HUES64 (cell line): Measurements from ENCODE around the gene RYR2.
A peak's percentile ranks its signal among the peaks of the same experiment; 100 is the strongest.
"Not testable (repeated sequence)": the region's sequence is repeated elsewhere in the genome, so short reads cannot be mapped to it uniquely, and the experiment has no call there.

ENCODE experiments used
- H3K27ac ChIP-seq: 2 replicates; pipeline ENCODE4 v1.7.0; 2013; ENCODE audit warnings: low read depth, low read length, inconsistent platforms
- H3K27me3 ChIP-seq: 2 replicates; pipeline ENCODE4 v1.6.1; 2013; ENCODE audit warnings: mild to moderate bottlenecking, low read length; ENCODE audit not compliant: insufficient read depth
- H3K36me3 ChIP-seq: 2 replicates; pipeline ENCODE4 v1.6.1; 2013; ENCODE audit warnings: mild to moderate bottlenecking, low read length; ENCODE audit not compliant: insufficient read depth
- H3K4me1 ChIP-seq: 2 replicates; pipeline ENCODE4 v1.6.1; 2013; ENCODE audit warnings: mild to moderate bottlenecking, low read length, moderate library complexity; ENCODE audit not compliant: insufficient read depth
- H3K4me3 ChIP-seq: 2 replicates; pipeline ENCODE4 v1.5.1; 2013; ENCODE audit warnings: mild to moderate bottlenecking, low read length, moderate library complexity
- H3K9ac ChIP-seq: 2 replicates; pipeline ENCODE4 v1.6.1; 2013; ENCODE audit warnings: mild to moderate bottlenecking, low read depth, low read length
- H3K9me3 ChIP-seq: 2 replicates; pipeline ENCODE4 v1.6.1; 2013; ENCODE audit warnings: low read depth, low read length; ENCODE audit not compliant: insufficient read depth
- WGBS: fragments of 150-250, 120-280 bp; methylation state at CpG from one replicate; pipeline ENCODE4 v1.1.7; 2013; ENCODE audit warnings: missing lambda C conversion rate; 5-methylcytosine and 5-hydroxymethylcytosine counted together

The RYR2 gene

GRCh38 chr1:237820634-237821033, 778.6 kb downstream of the RYR2 start:
- not testable (repeated sequence) for H3K27ac ChIP-seq, H3K9ac ChIP-seq, H3K36me3 ChIP-seq, H3K9me3 ChIP-seq, H3K27me3 ChIP-seq, H3K4me1 ChIP-seq, H3K4me3 ChIP-seq
- WGBS, result 95% methylated on average over 9 of the region's 9 CpGs

- 0 out of 2 replicates have a peak overlapping the region, but pooled peaks have one; percentile 19 for H3K9ac ChIP-seq
- 84% methylated on average over 5 of the region's 7 CpGs for WGBS
- peaks cover 20% of the 10 kb centered on the region for H3K4me1 ChIP-seq
- H3K9me3 ChIP-seq, result no peaks in the 10 kb centered on the region
- H3K4me3 ChIP-seq, result no peak overlapping the region
- H3K27ac ChIP-seq, result no peak overlapping the region; the same call in 1 of the 2 replicates
- 0 out of 2 replicates have a peak, but pooled peaks cover 2% of the 10 kb centered on the region for H3K36me3 ChIP-seq
- H3K27me3 ChIP-seq, result no peaks in the 10 kb centered on the region
These were observed 790.9 kb downstream of the RYR2 start for GRCh38 chr1:237832858-237833257.

DNA sequence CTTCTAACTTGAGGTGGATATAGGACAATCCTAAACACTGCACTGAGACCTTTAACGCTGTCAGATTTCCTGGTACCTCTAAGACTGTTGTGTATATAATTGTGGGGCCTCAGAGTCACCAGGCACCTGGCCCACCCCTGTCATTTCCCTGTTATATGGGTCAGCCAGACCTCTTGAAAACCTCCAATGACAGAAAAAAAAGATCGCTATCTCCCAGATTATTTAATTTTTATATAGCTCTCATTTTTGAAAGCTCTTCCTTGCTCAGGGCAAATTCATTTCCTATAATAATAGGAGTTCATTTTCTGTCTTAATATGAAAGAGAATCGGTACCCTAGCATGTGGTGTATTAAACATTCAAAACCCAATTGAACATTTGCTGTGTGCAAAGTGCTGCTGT, 792.1 kb downstream of the RYR2 start:
- WGBS, result 100% methylated on average over 1 of the region's 3 CpGs
- H3K9ac ChIP-seq, result no peak overlapping the region
- H3K27ac ChIP-seq, result no peak overlapping the region
- peaks cover 20% of the 10 kb centered on the region for H3K4me1 ChIP-seq
- no peaks in the 10 kb centered on the region for H3K27me3 ChIP-seq
- H3K4me3 ChIP-seq, result no peak overlapping the region
- H3K36me3 ChIP-seq, result no peaks in the 10 kb centered on the region
- no peaks in the 10 kb centered on the region for H3K9me3 ChIP-seq

GRCh38 chr1:237834461-237834860, 792.5 kb downstream of the RYR2 start:
- Histone ChIP-seq H3K4me3 (no peak overlapping the region), H3K9me3 (no peaks in the 10 kb centered on the region), H3K9ac (no peak overlapping the region; the same call in 1 of the 2 replicates), H3K36me3 (no peaks in the 10 kb centered on the region), H3K27ac (no peak overlapping the region), H3K4me1 (peaks cover 20% of the 10 kb centered on the region), H3K27me3 (no peaks in the 10 kb centered on the region)
- WGBS, result 89% methylated on average over 3 of the region's 3 CpGs

- Histone ChIP-seq H3K4me1 (peaks cover 10% of the 10 kb centered on the region), H3K27me3 (no peaks in the 10 kb centered on the region), H3K9ac (no peak overlapping the region), H3K36me3 (no peaks in the 10 kb centered on the region), H3K4me3 (no peak overlapping the region), H3K27ac (no peak overlapping the region), H3K9me3 (no peaks in the 10 kb centered on the region)
- WGBS, result 62% methylated on average over 3 of the region's 3 CpGs
These were observed 796.3 kb downstream of the RYR2 start for GRCh38 chr1:237838320-237838719.

GRCh38 chr1:237838904-237839534, 797.0 kb downstream of the RYR2 start:
- Histone ChIP-seq H3K4me3 (no peak overlapping the region), H3K4me1 (peaks cover 4% of the 10 kb centered on the region; the same call in 1 of the 2 replicates), H3K9ac (no peak overlapping the region), H3K27ac (no peak overlapping the region), H3K9me3 (no peaks in the 10 kb centered on the region), H3K36me3 (no peaks in the 10 kb centered on the region), H3K27me3 (no peaks in the 10 kb centered on the region)
- 93% methylated on average over 6 of the region's 6 CpGs for WGBS

DNA sequence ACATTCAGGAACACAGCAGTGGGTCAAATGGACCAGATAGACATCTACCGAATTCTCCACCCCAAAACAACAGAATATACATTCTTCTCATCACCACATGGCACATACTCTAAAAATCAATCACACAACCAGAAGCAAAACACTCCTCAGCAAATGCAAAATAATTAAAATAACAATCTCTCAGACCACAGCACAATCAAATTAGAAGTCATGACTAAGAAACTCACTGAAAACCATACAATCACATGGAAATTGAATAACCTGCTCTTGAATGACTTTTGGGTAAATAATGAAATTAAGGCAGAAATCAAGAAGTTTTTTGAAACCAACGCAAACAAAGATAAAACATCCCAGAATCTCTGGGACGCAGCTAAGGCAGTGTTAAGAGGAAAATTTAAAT, 799.5 kb downstream of the RYR2 start:
- Histone ChIP-seq H3K36me3 (no peaks in the 10 kb centered on the region), H3K27me3 (no peaks in the 10 kb centered on the region), H3K4me1 (no peaks in the 10 kb centered on the region), H3K27ac (no peak overlapping the region), H3K9me3 (no peaks in the 10 kb centered on the region), H3K4me3 (no peak overlapping the region), H3K9ac (no peak overlapping the region)
- 88% methylated on average over 1 of the region's 3 CpGs for WGBS

- H3K27ac ChIP-seq, H3K4me1 ChIP-seq, H3K9me3 ChIP-seq, H3K4me3 ChIP-seq, H3K36me3 ChIP-seq, H3K27me3 ChIP-seq, H3K9ac ChIP-seq: not testable (repeated sequence)
- 84% methylated on average over 3 of the region's 3 CpGs for WGBS
These were observed 801.5 kb downstream of the RYR2 start for GRCh38 chr1:237843516-237843915.

DNA sequence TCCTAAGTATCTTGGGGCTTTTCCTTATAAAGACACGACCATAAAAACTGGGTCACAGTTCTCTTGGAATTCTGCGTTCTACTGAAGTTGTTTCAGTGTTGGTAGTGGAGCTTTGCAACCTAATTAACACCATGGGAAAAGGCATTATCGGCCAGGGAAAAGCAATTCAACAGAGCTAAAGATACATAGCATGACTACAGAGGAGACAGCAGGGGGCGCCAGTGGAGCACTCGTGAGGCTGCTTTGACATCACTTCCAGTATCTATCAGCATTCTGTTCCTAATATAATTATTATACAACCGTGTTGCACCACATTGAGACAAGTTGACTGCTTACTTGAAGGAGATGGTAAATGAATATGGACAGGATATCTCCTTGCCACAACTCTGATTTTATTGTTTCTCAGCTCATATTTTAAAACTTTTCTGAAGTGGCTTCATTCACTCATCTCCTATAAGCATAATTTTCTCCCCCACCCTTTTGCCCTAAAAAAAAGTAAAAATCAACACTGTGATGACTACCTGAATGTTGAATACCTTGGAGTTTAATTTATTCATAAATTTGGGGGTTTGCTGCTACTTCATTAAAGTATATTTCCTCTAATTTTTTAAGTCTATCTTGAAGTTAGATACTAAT, 809.3 kb downstream of the RYR2 start:
- Histone ChIP-seq H3K4me3 (no peak overlapping the region), H3K27ac (no peak overlapping the region), H3K4me1 (no peaks in the 10 kb centered on the region; the same call in 1 of the 2 replicates), H3K36me3 (no peaks in the 10 kb centered on the region), H3K27me3 (no peaks in the 10 kb centered on the region), H3K9me3 (0 out of 2 replicates have a peak, but pooled peaks cover 3% of the 10 kb centered on the region), H3K9ac (no peak overlapping the region)
- 19% methylated on average over 5 of the region's 6 CpGs for WGBS

DNA sequence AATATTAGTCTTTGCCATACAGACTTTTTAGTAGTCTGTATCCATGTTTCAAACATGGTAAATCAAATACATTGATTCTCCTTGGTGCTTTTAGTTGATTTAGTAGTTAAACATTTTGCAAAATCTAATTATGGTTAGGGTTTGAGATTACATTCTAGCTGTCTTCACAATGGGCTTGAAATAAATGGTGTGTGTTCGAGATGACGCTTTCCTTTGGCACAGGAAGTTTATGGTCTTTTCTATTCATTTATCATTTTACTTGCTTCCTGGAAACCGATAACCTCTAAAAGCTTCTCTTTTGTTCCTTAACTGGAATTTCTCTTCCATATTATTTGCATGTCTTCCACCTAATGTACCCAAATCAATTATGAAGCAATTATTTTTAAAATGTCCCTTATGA, 810.4 kb downstream of the RYR2 start:
- H3K9me3 ChIP-seq, result 0 out of 2 replicates have a peak, but pooled peaks cover 3% of the 10 kb centered on the region
- H3K27ac ChIP-seq, result no peak overlapping the region
- no peak overlapping the region for H3K4me3 ChIP-seq
- no peak overlapping the region for H3K9ac ChIP-seq
- no peaks in the 10 kb centered on the region for H3K36me3 ChIP-seq
- 89% methylated on average over 3 of the region's 3 CpGs for WGBS
- H3K27me3 ChIP-seq, result no peaks in the 10 kb centered on the region
- H3K4me1 ChIP-seq, result no peaks in the 10 kb centered on the region; the same call in 1 of the 2 replicates

- 96% methylated on average over 7 of the region's 7 CpGs for WGBS
- no peaks in the 10 kb centered on the region for H3K36me3 ChIP-seq
- H3K9me3 ChIP-seq, result 0 out of 2 replicates have a peak, but pooled peaks cover 3% of the 10 kb centered on the region
- H3K9ac ChIP-seq, result no peak overlapping the region
- H3K4me1 ChIP-seq, result peaks cover 7% of the 10 kb centered on the region
- H3K4me3 ChIP-seq, result no peak overlapping the region
- no peaks in the 10 kb centered on the region for H3K27me3 ChIP-seq
- H3K27ac ChIP-seq, result no peak overlapping the region
These were observed 815.5 kb downstream of the RYR2 start for GRCh38 chr1:237857455-237857854.
